K562 (cell line): ENCODE data around the gene PUM2. TPM values are rescaled to one million over a fixed set of nuclear protein-coding genes. Genes with fewer than 3 reads are reported as not detected.

ENCODE experiments used
- BMI1 ChIP-seq: fragments of 150-350 bp; IDR thresholded peaks from 2 replicates; pipeline ENCODE4 v1.6.1; 2014; ENCODE audit warnings: low read length
- BRCA1 ChIP-seq, 2 experiments: fragments of 450-650 bp in 1 of 2; sonication (generic) in 1 of 2; formaldehyde crosslinking in 1 of 2; IDR thresholded peaks; 2 replicates each; pipeline versions ENCODE4 v1.5.0 to v1.6.1; 2017 to 2020; ENCODE audit warnings: mild to moderate bottlenecking in 1 of 2, missing genetic modification reagents in 1 of 2
- FOXK1 ChIP-seq: sonication (generic); formaldehyde crosslinking; IDR thresholded peaks from 2 replicates; pipeline ENCODE4 v1.8.0; 2022; ENCODE audit warnings: missing genetic modification reagents, mild to moderate bottlenecking, borderline replicate concordance
- HDGF ChIP-seq: fragments of 450-650 bp; IDR thresholded peaks from 2 replicates; pipeline ENCODE4 v1.6.1; 2016
- NCOA6 ChIP-seq: fragments of 450-650 bp; IDR thresholded peaks from 2 replicates; pipeline ENCODE4 v1.6.1; 2017; ENCODE audit warnings: mild to moderate bottlenecking
- PHB ChIP-seq: fragments of 250-450 bp; sonication (Bioruptor Pico); IDR thresholded peaks from 2 replicates; pipeline ENCODE4 v1.5.0; 2021
- RBBP5 ChIP-seq: fragments of 200-600 bp; sonication (generic); IDR thresholded peaks from 2 replicates; pipeline ENCODE4 v1.6.1; 2012; ENCODE audit warnings: borderline replicate concordance, mild to moderate bottlenecking, low read length, control low read depth, inconsistent platforms; ENCODE audit not compliant: insufficient read depth, poor library complexity, severe bottlenecking
- RBM34 ChIP-seq: fragments of 200-400 bp; formaldehyde crosslinking; IDR thresholded peaks from 2 replicates; pipeline ENCODE4 v1.6.1; 2018; ENCODE audit warnings: low read length, borderline replicate concordance; ENCODE audit not compliant: insufficient read depth
- RCOR1 ChIP-seq, 2 experiments: IDR thresholded peaks; 2 replicates each; pipeline ENCODE4 v1.6.1; 2012; ENCODE audit warnings: low read depth in 2 of 2, low read length in 2 of 2, borderline replicate concordance in 1 of 2, improper control_type of control experiment in 1 of 2
- SMARCC2 ChIP-seq: fragments of 450-650 bp; IDR thresholded peaks from 2 replicates; pipeline ENCODE4 v1.6.1; 2017; ENCODE audit warnings: antibody characterized with exemption, moderate library complexity, mild to moderate bottlenecking, low read depth
- SP1 ChIP-seq: sonication (generic); formaldehyde crosslinking; IDR thresholded peaks from 2 replicates; pipeline ENCODE4 v1.8.1; 2022; ENCODE audit warnings: mild to moderate bottlenecking, missing genetic modification reagents
- TSC22D4 ChIP-seq: fragments of 450-650 bp; IDR thresholded peaks from 2 replicates; pipeline ENCODE4 v1.6.1; 2016; ENCODE audit warnings: missing genetic modification characterization, missing biosample characterization, control low read depth
- ZBED1 ChIP-seq: IDR thresholded peaks from 2 replicates; pipeline ENCODE4 v1.6.1; 2014
- ZBTB1 ChIP-seq: sonication (generic); formaldehyde crosslinking; IDR thresholded peaks from 2 replicates; pipeline ENCODE4 v1.8.1; 2023; ENCODE audit warnings: missing genetic modification reagents, low read depth, mild to moderate bottlenecking, borderline replicate concordance
- ZBTB17 ChIP-seq: fragments of 450-650 bp; formaldehyde crosslinking; IDR thresholded peaks from 2 replicates; pipeline ENCODE4 v1.4.0; 2020; ENCODE audit warnings: mild to moderate bottlenecking
- ZC3H11A ChIP-seq: IDR thresholded peaks from 2 replicates; pipeline ENCODE4 v1.6.1; 2012; ENCODE audit warnings: low read depth, low read length, improper control_type of control experiment
- ZNF282 ChIP-seq: sonication (generic); formaldehyde crosslinking; IDR thresholded peaks from 2 replicates; pipeline ENCODE4 v1.8.1; 2023; ENCODE audit warnings: missing genetic modification reagents
- polyA plus RNA-seq, 8 experiments: library from polyadenylated mRNA; depleted of rRNA in 4 of 8; stranded (reverse) in 5 of 8; unstranded in 3 of 8; fragments of >200 nt; fragmentation: Nextera tagmentation in 2 of 8; fragmentation: Illumina TruSeq in 1 of 8; extraction: Ambion mirVana in 2 of 8; extraction: Trizol in 1 of 8; gene quantifications; 2 replicates each; pipeline versions ENCODE4 v1.2.1 to v1.2.3, GENCODE V29; 2011 to 2014; ENCODE audit warnings: inconsistent platforms in 1 of 8, missing spikeins in 1 of 8
- total RNA-seq, 7 experiments: library from RNA; depleted of rRNA in 6 of 7; stranded (reverse); fragments of >200 nt in 6 of 7; fragmentation: Illumina TruSeq in 2 of 7; extraction: Trizol in 2 of 7; gene quantifications; 2 replicates each; pipeline versions ENCODE4 v1.2.1 to v1.2.3, GENCODE V29; 2011 to 2021; ENCODE audit warnings: low replicate concordance in 1 of 7
- TF ChIP-seq, protein P1 (sequence below): fragments of 250-450 bp; sonication (Bioruptor Pico); IDR thresholded peaks from 2 replicates; pipeline ENCODE4 v1.8.0; 2022; ENCODE audit warnings: moderate library complexity, mild to moderate bottlenecking, inconsistent platforms
- TF ChIP-seq, protein P2 (sequence below): fragments of 450-650 bp; IDR thresholded peaks from 2 replicates; pipeline ENCODE4 v1.6.1; 2017; ENCODE audit warnings: antibody characterized with exemption
- TF ChIP-seq, protein P3 (sequence below): sonication (generic); formaldehyde crosslinking; IDR thresholded peaks from 2 replicates; pipeline ENCODE4 v1.8.0; 2022; ENCODE audit warnings: missing genetic modification reagents, mild to moderate bottlenecking, borderline replicate concordance
- TF ChIP-seq, protein P4 (sequence below): sonication (generic); formaldehyde crosslinking; IDR thresholded peaks from 2 replicates; pipeline ENCODE4 v1.5.0; 2020; ENCODE audit warnings: missing genetic modification reagents
- TF ChIP-seq, protein P5 (sequence below): fragments of 250-450 bp; sonication (Bioruptor Pico); IDR thresholded peaks from 2 replicates; pipeline ENCODE4 v1.8.0; 2022; ENCODE audit warnings: inconsistent platforms

PUM2 gene
- total and polyA plus RNA-seq, 9 of the 15 experiments (the other 6 are each of a cell fraction or from before 2014, with no cell fraction given): 13.4 to 61.9 (median 28.3) TPM

DNA sequence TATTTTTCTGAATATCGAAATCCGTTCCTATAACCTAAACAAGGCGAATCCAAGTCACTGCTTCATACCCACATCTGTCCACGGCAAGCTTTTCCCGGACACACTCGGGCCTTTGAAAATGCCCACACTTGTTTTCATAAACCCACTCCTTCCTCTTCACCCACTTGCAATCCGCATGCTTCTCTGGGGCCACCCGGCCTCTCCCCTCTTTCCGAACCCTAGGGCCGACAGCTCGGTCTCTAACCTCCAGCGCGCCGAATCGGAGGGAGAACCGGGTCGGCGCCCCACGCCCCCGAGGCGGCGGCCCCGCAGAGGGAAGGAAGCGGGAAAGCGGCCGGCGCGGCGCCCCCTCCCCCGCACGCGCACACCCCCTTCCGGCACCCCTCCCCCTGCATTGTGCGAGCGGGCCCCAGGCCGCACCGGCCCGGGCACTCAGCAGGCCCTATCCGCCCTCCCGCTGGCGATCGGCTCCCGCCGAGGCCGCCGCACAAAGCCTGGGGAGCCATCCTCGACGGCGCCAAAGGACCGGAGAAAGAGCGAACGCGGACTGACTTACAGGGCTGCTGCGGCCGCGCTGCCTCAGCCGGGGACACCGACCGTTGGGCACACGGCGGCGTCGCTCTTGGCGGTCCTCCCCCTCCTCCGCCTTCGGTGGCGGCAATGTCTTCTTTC is 467 bp downstream of the PUM2 start (continued):
- TF ChIP-seq ZC3H11A (no peak), PHB (CRISPR knock-in tag) (no peak), RBBP5 (peak; percentile 92), BMI1 (no peak), HDGF (no peak), RBM34 (no peak), ZBTB1 (CRISPR knock-in tag) (no peak), SP1 (no peak), NCOA6 (no peak; the same call in 1 of the 2 replicates), ZNF282 (CRISPR knock-in tag) (no peak), ZBED1 (no peak), ZBTB17 (CRISPR knock-in tag) (no peak), SMARCC2 (no peak), RCOR1 (IDR thresholded peaks at IDR 0.05; ENCODE audit: borderline replicate concordance in 1 of 2, low read depth in 2 of 2, low read length in 2 of 2) (peak in 1 of 2 experiments; percentile 3; a peak in 1 of 4 replicates), BRCA1 (IDR thresholded peaks at IDR 0.05) (no peak), BRCA1 (CRISPR knock-in tag; IDR thresholded peaks at IDR 0.05) (no peak), TSC22D4 (tag) (no peak), FOXK1 (CRISPR knock-in tag) (0 out of 2 replicates have a peak, but pooled peaks have one; percentile 60)
- TF ChIP-seq, protein P1, sequence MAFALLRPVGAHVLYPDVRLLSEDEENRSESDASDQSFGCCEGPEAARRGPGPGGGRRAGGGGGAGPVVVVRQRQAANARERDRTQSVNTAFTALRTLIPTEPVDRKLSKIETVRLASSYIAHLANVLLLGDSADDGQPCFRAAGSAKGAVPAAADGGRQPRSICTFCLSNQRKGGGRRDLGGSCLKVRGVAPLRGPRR: no peak
- TF ChIP-seq, protein P2, sequence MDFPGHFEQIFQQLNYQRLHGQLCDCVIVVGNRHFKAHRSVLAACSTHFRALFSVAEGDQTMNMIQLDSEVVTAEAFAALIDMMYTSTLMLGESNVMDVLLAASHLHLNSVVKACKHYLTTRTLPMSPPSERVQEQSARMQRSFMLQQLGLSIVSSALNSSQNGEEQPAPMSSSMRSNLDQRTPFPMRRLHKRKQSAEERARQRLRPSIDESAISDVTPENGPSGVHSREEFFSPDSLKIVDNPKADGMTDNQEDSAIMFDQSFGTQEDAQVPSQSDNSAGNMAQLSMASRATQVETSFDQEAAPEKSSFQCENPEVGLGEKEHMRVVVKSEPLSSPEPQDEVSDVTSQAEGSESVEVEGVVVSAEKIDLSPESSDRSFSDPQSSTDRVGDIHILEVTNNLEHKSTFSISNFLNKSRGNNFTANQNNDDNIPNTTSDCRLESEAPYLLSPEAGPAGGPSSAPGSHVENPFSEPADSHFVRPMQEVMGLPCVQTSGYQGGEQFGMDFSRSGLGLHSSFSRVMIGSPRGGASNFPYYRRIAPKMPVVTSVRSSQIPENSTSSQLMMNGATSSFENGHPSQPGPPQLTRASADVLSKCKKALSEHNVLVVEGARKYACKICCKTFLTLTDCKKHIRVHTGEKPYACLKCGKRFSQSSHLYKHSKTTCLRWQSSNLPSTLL: no peak
- TF ChIP-seq, protein P3, sequence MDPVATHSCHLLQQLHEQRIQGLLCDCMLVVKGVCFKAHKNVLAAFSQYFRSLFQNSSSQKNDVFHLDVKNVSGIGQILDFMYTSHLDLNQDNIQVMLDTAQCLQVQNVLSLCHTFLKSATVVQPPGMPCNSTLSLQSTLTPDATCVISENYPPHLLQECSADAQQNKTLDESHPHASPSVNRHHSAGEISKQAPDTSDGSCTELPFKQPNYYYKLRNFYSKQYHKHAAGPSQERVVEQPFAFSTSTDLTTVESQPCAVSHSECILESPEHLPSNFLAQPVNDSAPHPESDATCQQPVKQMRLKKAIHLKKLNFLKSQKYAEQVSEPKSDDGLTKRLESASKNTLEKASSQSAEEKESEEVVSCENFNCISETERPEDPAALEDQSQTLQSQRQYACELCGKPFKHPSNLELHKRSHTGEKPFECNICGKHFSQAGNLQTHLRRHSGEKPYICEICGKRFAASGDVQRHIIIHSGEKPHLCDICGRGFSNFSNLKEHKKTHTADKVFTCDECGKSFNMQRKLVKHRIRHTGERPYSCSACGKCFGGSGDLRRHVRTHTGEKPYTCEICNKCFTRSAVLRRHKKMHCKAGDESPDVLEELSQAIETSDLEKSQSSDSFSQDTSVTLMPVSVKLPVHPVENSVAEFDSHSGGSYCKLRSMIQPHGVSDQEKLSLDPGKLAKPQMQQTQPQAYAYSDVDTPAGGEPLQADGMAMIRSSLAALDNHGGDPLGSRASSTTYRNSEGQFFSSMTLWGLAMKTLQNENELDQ (CRISPR knock-in tag): peak; percentile 74; the same call in 1 of the 2 replicates
- TF ChIP-seq, protein P4, sequence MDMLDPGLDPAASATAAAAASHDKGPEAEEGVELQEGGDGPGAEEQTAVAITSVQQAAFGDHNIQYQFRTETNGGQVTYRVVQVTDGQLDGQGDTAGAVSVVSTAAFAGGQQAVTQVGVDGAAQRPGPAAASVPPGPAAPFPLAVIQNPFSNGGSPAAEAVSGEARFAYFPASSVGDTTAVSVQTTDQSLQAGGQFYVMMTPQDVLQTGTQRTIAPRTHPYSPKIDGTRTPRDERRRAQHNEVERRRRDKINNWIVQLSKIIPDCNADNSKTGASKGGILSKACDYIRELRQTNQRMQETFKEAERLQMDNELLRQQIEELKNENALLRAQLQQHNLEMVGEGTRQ (CRISPR knock-in tag): no peak
- TF ChIP-seq, protein P5, sequence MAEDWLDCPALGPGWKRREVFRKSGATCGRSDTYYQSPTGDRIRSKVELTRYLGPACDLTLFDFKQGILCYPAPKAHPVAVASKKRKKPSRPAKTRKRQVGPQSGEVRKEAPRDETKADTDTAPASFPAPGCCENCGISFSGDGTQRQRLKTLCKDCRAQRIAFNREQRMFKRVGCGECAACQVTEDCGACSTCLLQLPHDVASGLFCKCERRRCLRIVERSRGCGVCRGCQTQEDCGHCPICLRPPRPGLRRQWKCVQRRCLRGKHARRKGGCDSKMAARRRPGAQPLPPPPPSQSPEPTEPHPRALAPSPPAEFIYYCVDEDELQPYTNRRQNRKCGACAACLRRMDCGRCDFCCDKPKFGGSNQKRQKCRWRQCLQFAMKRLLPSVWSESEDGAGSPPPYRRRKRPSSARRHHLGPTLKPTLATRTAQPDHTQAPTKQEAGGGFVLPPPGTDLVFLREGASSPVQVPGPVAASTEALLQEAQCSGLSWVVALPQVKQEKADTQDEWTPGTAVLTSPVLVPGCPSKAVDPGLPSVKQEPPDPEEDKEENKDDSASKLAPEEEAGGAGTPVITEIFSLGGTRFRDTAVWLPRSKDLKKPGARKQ (CRISPR knock-in tag): no peak
